NT2/D1 (cell line): ENCODE results near the gene PRRX2.

ENCODE experiments used
- SUZ12 ChIP-seq: IDR thresholded peaks from 2 replicates; pipeline ENCODE4 v1.6.1; 2011; ENCODE audit not compliant: insufficient read length, insufficient read depth; ENCODE audit errors: extremely low read depth
- YY1 ChIP-seq: IDR thresholded peaks from 2 replicates; pipeline ENCODE4 v1.6.1; 2011; ENCODE audit not compliant: insufficient read length, insufficient read depth
- ZNF274 ChIP-seq: IDR thresholded peaks from 2 replicates; pipeline ENCODE4 v1.6.1; 2011; ENCODE audit warnings: mild to moderate bottlenecking, low read depth, low read length

- no peak for TF ChIP-seq YY1
- TF ChIP-seq ZNF274: no peak
- TF ChIP-seq SUZ12: no peak
These were observed 72.2 kb downstream of the PRRX2 start for GRCh38 chr9:129737479-129738274.
